OCI-LY1 (cell line): ENCODE data around the gene MYD88.
A peak's percentile ranks its signal among the peaks of the same experiment; 100 is the strongest.

Experiments
- H2AFZ ChIP-seq: fragments of 200-600 bp; sonication (generic), shearing (Covaris generic); 2 replicates; pipeline ENCODE4 v1.6.0; 2014; ENCODE audit warnings: antibody characterized with exemption, mild to moderate bottlenecking, low read length
- H3F3A ChIP-seq: fragments of 200-600 bp; sonication (generic), shearing (Covaris generic); 2 replicates; pipeline ENCODE4 v1.6.0; 2014; ENCODE audit warnings: mild to moderate bottlenecking, antibody characterized with exemption, low read length, moderate library complexity; ENCODE audit not compliant: insufficient read depth
- H3K27ac ChIP-seq: fragments of 200-600 bp; sonication (generic); 2 replicates; pipeline ENCODE4 v1.5.1; 2014; ENCODE audit warnings: low read length, mixed run types, mild to moderate bottlenecking, low read depth; ENCODE audit not compliant: poor library complexity, severe bottlenecking
- H3K27me3 ChIP-seq: fragments of 200-600 bp; sonication (generic); 2 replicates; pipeline ENCODE4 v1.6.0; 2014; ENCODE audit warnings: antibody characterized with exemption, mild to moderate bottlenecking, low read length, moderate library complexity; ENCODE audit not compliant: insufficient read depth
- H3K36me3 ChIP-seq: fragments of 200-600 bp; sonication (generic); 2 replicates; pipeline ENCODE4 v1.6.1; 2014; ENCODE audit warnings: mild to moderate bottlenecking, antibody characterized with exemption, low read length, moderate library complexity, mixed read lengths; ENCODE audit not compliant: insufficient read depth
- H3K4me1 ChIP-seq: fragments of 200-600 bp; sonication (generic); 2 replicates; pipeline ENCODE4 v1.5.1; 2014; ENCODE audit warnings: mild to moderate bottlenecking, low read length, moderate library complexity; ENCODE audit not compliant: insufficient read depth, severe bottlenecking
- H3K4me2 ChIP-seq: fragments of 200-600 bp; sonication (generic), shearing (Covaris generic); 2 replicates; pipeline ENCODE4 v1.6.1; 2014; ENCODE audit warnings: low read length
- H3K4me3 ChIP-seq: fragments of 200-600 bp; sonication (generic); 2 replicates; pipeline ENCODE4 v1.5.1; 2014; ENCODE audit warnings: low read length, low read depth, mild to moderate bottlenecking, mixed read lengths; ENCODE audit not compliant: poor library complexity, severe bottlenecking
- H3K79me2 ChIP-seq: fragments of 200-600 bp; shearing (Covaris generic); 2 replicates; pipeline ENCODE4 v1.6.1; 2016; ENCODE audit warnings: mixed run types, low read length, mixed read lengths; ENCODE audit not compliant: insufficient read depth
- H3K9ac ChIP-seq: fragments of 200-600 bp; sonication (generic), shearing (Covaris generic); 2 replicates; pipeline ENCODE4 v1.6.1; 2014; ENCODE audit warnings: mild to moderate bottlenecking, low read length, mixed read lengths
- H3K9me2 ChIP-seq: fragments of 200-600 bp; sonication (generic), shearing (Covaris generic); 2 replicates; pipeline ENCODE4 v1.6.1; 2014; ENCODE audit warnings: low read depth, mild to moderate bottlenecking, low read length, mixed read lengths
- H3K9me3 ChIP-seq: fragments of 200-600 bp; shearing (Covaris generic); 2 replicates; pipeline ENCODE4 v1.6.1; 2014; ENCODE audit warnings: low read length, mixed read lengths
- H4K20me1 ChIP-seq: fragments of 200-600 bp; sonication (generic), shearing (Covaris generic); 2 replicates; pipeline ENCODE4 v1.6.0; 2016; ENCODE audit warnings: mild to moderate bottlenecking, low read length; ENCODE audit not compliant: insufficient read depth
- CTCF ChIP-seq: fragments of 200-600 bp; sonication (generic), shearing (Covaris generic); IDR thresholded peaks from 2 replicates; pipeline ENCODE4 v1.5.1; 2017; ENCODE audit warnings: mild to moderate bottlenecking, antibody characterized with exemption, low read length, moderate library complexity, mixed read lengths
- EZH2 ChIP-seq: fragments of 200-600 bp; sonication (generic), shearing (Covaris generic); IDR thresholded peaks from 2 replicates; pipeline ENCODE4 v1.8.0; 2017; ENCODE audit warnings: borderline replicate concordance, mixed run types, mild to moderate bottlenecking, antibody characterized with exemption, low read length, moderate library complexity, mixed read lengths

MYD88 gene

GRCh38 chr3:38165722-38166387 is 27.4 kb downstream of the MYD88 start:
- Histone ChIP-seq H3K27ac (peak overlapping the region; percentile 87), H3K4me1 (peaks cover 51% of the 10 kb centered on the region)

GRCh38 chr3:38167591-38167990 is 29.1 kb downstream of the MYD88 start:
- H3K9ac ChIP-seq, result no peak overlapping the region
- peak overlapping the region; percentile 90 for H3K4me3 ChIP-seq
- peak overlapping the region; percentile 4 for H3K27ac ChIP-seq
- H3K4me2 ChIP-seq, result peak overlapping the region; percentile 79
- H3K36me3 ChIP-seq, result no peaks in the 10 kb centered on the region
- peaks cover 68% of the 10 kb centered on the region for H3K79me2 ChIP-seq
- H4K20me1 ChIP-seq, result no peaks in the 10 kb centered on the region
- TF ChIP-seq EZH2 (no peak), CTCF (no peak)
- H3K9me3 ChIP-seq, result no peaks in the 10 kb centered on the region
- peaks cover 68% of the 10 kb centered on the region for H3K4me1 ChIP-seq
- H3F3A ChIP-seq, result no peaks in the 10 kb centered on the region
- no peaks in the 10 kb centered on the region for H3K27me3 ChIP-seq
- H3K9me2 ChIP-seq, result no peaks in the 10 kb centered on the region
- H2AFZ ChIP-seq, result no peak overlapping the region

More at GRCh38 chr3:38165722-38166387, 27.4 kb downstream of the MYD88 start:
- peak overlapping the region; percentile 90 for H3K4me3 ChIP-seq
- H3K9me3 ChIP-seq, result no peaks in the 10 kb centered on the region
- no peaks in the 10 kb centered on the region for H3K9me2 ChIP-seq
- no peaks in the 10 kb centered on the region for H3K36me3 ChIP-seq
- peak overlapping the region; percentile 79 for H3K4me2 ChIP-seq
- TF ChIP-seq CTCF (no peak), EZH2 (no peak)
- H2AFZ ChIP-seq, result no peak overlapping the region
- no peaks in the 10 kb centered on the region for H4K20me1 ChIP-seq
- no peaks in the 10 kb centered on the region for H3F3A ChIP-seq
- peak overlapping the region; percentile 95 for H3K9ac ChIP-seq
- H3K79me2 ChIP-seq, result peaks cover 51% of the 10 kb centered on the region
- no peaks in the 10 kb centered on the region for H3K27me3 ChIP-seq

GRCh38 chr3:38168151-38169026 is 29.9 kb downstream of the MYD88 start:
- H3K27ac ChIP-seq, result no peak overlapping the region
- H3K9me2 ChIP-seq, result no peaks in the 10 kb centered on the region
- no peak overlapping the region; the same call in 1 of the 2 replicates for H3K4me2 ChIP-seq
- H3K9me3 ChIP-seq, result no peaks in the 10 kb centered on the region
- H3K4me1 ChIP-seq, result peaks cover 70% of the 10 kb centered on the region
- H3F3A ChIP-seq, result no peaks in the 10 kb centered on the region
- H2AFZ ChIP-seq, result no peak overlapping the region
- H3K9ac ChIP-seq, result no peak overlapping the region
- TF ChIP-seq CTCF, result no peak
- TF ChIP-seq EZH2, result no peak
- no peaks in the 10 kb centered on the region for H3K36me3 ChIP-seq
- no peak overlapping the region for H3K4me3 ChIP-seq
- H3K79me2 ChIP-seq, result peaks cover 76% of the 10 kb centered on the region
- no peaks in the 10 kb centered on the region for H3K27me3 ChIP-seq
- H4K20me1 ChIP-seq, result no peaks in the 10 kb centered on the region
